Upper lobe of right lung (tissue), 1 donor: ENCODE data around the gene ALOX5. TPM values are rescaled to one million over a fixed set of nuclear protein-coding genes. Genes with fewer than 3 reads are reported as not detected.
"Not testable (repeated sequence)": the region's sequence is repeated elsewhere in the genome, so short reads cannot be mapped to it uniquely, and the experiment has no call there.

Experiments
- ATAC-seq: fragments of 200-7000 bp; cut with Tn5 transposase; one replicate; pipeline ENCODE4 v1.9.1; 2020; ENCODE audit warnings: mild to moderate bottlenecking, moderate library complexity
- DNase-seq: peaks from one replicate; pipeline ENCODE4 v3.0.0-alpha.2; 2020
- H3K27ac ChIP-seq: fragments of 200-600 bp; one replicate; pipeline ENCODE4 v1.8.0; 2022
- H3K27me3 ChIP-seq: fragments of 200-600 bp; one replicate; pipeline ENCODE4 v1.8.0; 2022; ENCODE audit warnings: mild to moderate bottlenecking
- H3K36me3 ChIP-seq: fragments of 200-600 bp; one replicate; pipeline ENCODE4 v1.8.0; 2022
- H3K4me1 ChIP-seq: fragments of 200-600 bp; one replicate; pipeline ENCODE4 v1.8.0; 2022
- H3K4me3 ChIP-seq: fragments of 200-600 bp; one replicate; pipeline ENCODE4 v1.8.0; 2022; ENCODE audit warnings: mild to moderate bottlenecking
- H3K9me3 ChIP-seq: fragments of 200-600 bp; one replicate; pipeline ENCODE4 v1.8.0; 2022
- CTCF ChIP-seq: fragments of 200-600 bp; IDR thresholded peaks from one replicate; pipeline ENCODE4 v1.8.0; 2022; ENCODE audit warnings: antibody characterized with exemption
- intact Hi-C: fragments of 100-400 bp; cut with DNase I; formaldehyde crosslinking; loops from one replicate; pipeline ENCODE4 v1.11.0; 2022
- long read RNA-seq: library from polyadenylated mRNA; unstranded; transcript quantifications from one replicate; pipeline ENCODE4 v2.0.0, GENCODE V29; 2021
- total RNA-seq: library from RNA; stranded (reverse); fragmentation: NEBNext Ultra II Directional; extraction: Animal tissue kit (Norgen Biotek cat#: 25700); gene quantifications from one replicate; pipeline ENCODE4 v1.2.1, GENCODE V29; 2021
- donor health status: DM: no; HTN: yes; CAD: no; lungs with severe emphysema.

ALOX5 gene
- 128 TPM for total RNA-seq
- long read RNA-seq, transcript ALOX5-201 (14 exons, 2,506 nt): major isoform, 203 of 331 reads
- long read RNA-seq, transcript ALOX5-207 (13 exons, 2,390 nt): minor isoform, 20 of 331 reads
- long read RNA-seq, partial matches to known transcripts: 47 of 331 reads
- long read RNA-seq, other reads (novel, unspliced or antisense): 58 of 331 reads

GRCh38 chr10:45373576-45374349, at the start of gene ALOX5:
Gene ALOX5 (plus strand): TSS chr10:45374216. CDS start chr10:45374280, 64 bp downstream.
- Histone ChIP-seq H3K27ac (peak within 1 kb of the TSS; percentile 71), H3K4me3 (peak within 1 kb of the TSS; percentile 44), H3K36me3 (no peaks in the 10 kb centered on the region), H3K4me1 (peaks cover 11% of the 10 kb centered on the region), H3K27me3 (peaks cover 16% of the 10 kb centered on the region), H3K9me3 (no peaks in the 10 kb centered on the region)
- DNase-seq: peak; percentile 93
- TF ChIP-seq CTCF: no peak
- peak; percentile 89 for ATAC-seq
- intact Hi-C loops: no loop called here

- intact Hi-C loops: no loop called here
- TF ChIP-seq CTCF: no peak
- H3K9me3 ChIP-seq: no peaks in the 10 kb centered on the region
- no peaks in the 10 kb centered on the region for H3K27me3 ChIP-seq
- H3K4me3 ChIP-seq: no peak overlapping the region
- H3K4me1 ChIP-seq: no peaks in the 10 kb centered on the region
- no peaks in the 10 kb centered on the region for H3K36me3 ChIP-seq
- no peak for DNase-seq
- no peak overlapping the region for H3K27ac ChIP-seq
- no peak for ATAC-seq
Observed at GRCh38 chr10:45325116-45325515, 48.9 kb upstream of the ALOX5 start.

GRCh38 chr10:45326864-45327263, 47.2 kb upstream of the ALOX5 start:
- intact Hi-C loops, H3K27me3 ChIP-seq, H3K36me3 ChIP-seq: not testable (repeated sequence)

GRCh38 chr10:45331824-45332223, 42.2 kb upstream of the ALOX5 start:
- not testable (repeated sequence) for H3K27ac ChIP-seq

More at GRCh38 chr10:45326864-45327263, 47.2 kb upstream of the ALOX5 start:
- H3K27ac ChIP-seq, H3K4me3 ChIP-seq, H3K9me3 ChIP-seq, DNase-seq, ATAC-seq, H3K4me1 ChIP-seq: not testable (repeated sequence)

GRCh38 chr10:45339894-45340293, 34.1 kb upstream of the ALOX5 start:
- H3K27ac ChIP-seq: no peak overlapping the region
- TF ChIP-seq CTCF: no peak
- no peaks in the 10 kb centered on the region for H3K4me1 ChIP-seq
- H3K4me3 ChIP-seq: no peak overlapping the region
- intact Hi-C loops: no loop called here
- H3K27me3 ChIP-seq: no peaks in the 10 kb centered on the region
- ATAC-seq (no peak), DNase-seq (no peak)
- no peaks in the 10 kb centered on the region for H3K9me3 ChIP-seq
- no peaks in the 10 kb centered on the region for H3K36me3 ChIP-seq

More at GRCh38 chr10:45331824-45332223, 42.2 kb upstream of the ALOX5 start:
- H3K27me3 ChIP-seq, H3K9me3 ChIP-seq, DNase-seq, H3K36me3 ChIP-seq, H3K4me1 ChIP-seq, H3K4me3 ChIP-seq, intact Hi-C loops, ATAC-seq: not testable (repeated sequence)

- H3K9me3 ChIP-seq, H3K4me3 ChIP-seq, H3K4me1 ChIP-seq, ATAC-seq, intact Hi-C loops, DNase-seq, H3K27me3 ChIP-seq, H3K36me3 ChIP-seq, H3K27ac ChIP-seq: not testable (repeated sequence)
Observed at GRCh38 chr10:45340420-45340819, 33.6 kb upstream of the ALOX5 start.

- intact Hi-C loops, ATAC-seq, H3K27me3 ChIP-seq: not testable (repeated sequence)
Observed at GRCh38 chr10:45346652-45347335, 27.2 kb upstream of the ALOX5 start.

GRCh38 chr10:45347464-45347863, 26.6 kb upstream of the ALOX5 start:
- ATAC-seq, H3K27ac ChIP-seq, DNase-seq, H3K9me3 ChIP-seq, H3K27me3 ChIP-seq, intact Hi-C loops, H3K4me3 ChIP-seq, H3K4me1 ChIP-seq, H3K36me3 ChIP-seq: not testable (repeated sequence)

More at GRCh38 chr10:45346652-45347335, 27.2 kb upstream of the ALOX5 start:
- H3K9me3 ChIP-seq, H3K4me3 ChIP-seq, H3K4me1 ChIP-seq, DNase-seq, H3K27ac ChIP-seq, H3K36me3 ChIP-seq: not testable (repeated sequence)

GRCh38 chr10:45348196-45348765, 25.7 kb upstream of the ALOX5 start:
- H3K27me3 ChIP-seq, H3K4me3 ChIP-seq, H3K9me3 ChIP-seq, ATAC-seq, intact Hi-C loops, H3K4me1 ChIP-seq, H3K27ac ChIP-seq, DNase-seq, H3K36me3 ChIP-seq: not testable (repeated sequence)
